Subcutaneous preadipocyte (primary cell): ENCODE measurements around the gene ELMO3. TPM values are rescaled to one million over a fixed set of nuclear protein-coding genes. Genes with fewer than 3 reads are reported as not detected.
A peak's percentile ranks its signal among the peaks of the same experiment; 100 is the strongest.

ENCODE experiments used
- small RNA-seq: library from RNA; depleted of rRNA; stranded (forward); fragments of <200 nt; gene quantifications from one replicate; pipeline ENCODE3, GENCODE V24; 2012
- total RNA-seq: library from RNA; depleted of rRNA; stranded (reverse); fragments of >200 nt; gene quantifications from 2 replicates; pipeline ENCODE4 v1.2.3, GENCODE V29; 2012

Gene ELMO3, protein sequence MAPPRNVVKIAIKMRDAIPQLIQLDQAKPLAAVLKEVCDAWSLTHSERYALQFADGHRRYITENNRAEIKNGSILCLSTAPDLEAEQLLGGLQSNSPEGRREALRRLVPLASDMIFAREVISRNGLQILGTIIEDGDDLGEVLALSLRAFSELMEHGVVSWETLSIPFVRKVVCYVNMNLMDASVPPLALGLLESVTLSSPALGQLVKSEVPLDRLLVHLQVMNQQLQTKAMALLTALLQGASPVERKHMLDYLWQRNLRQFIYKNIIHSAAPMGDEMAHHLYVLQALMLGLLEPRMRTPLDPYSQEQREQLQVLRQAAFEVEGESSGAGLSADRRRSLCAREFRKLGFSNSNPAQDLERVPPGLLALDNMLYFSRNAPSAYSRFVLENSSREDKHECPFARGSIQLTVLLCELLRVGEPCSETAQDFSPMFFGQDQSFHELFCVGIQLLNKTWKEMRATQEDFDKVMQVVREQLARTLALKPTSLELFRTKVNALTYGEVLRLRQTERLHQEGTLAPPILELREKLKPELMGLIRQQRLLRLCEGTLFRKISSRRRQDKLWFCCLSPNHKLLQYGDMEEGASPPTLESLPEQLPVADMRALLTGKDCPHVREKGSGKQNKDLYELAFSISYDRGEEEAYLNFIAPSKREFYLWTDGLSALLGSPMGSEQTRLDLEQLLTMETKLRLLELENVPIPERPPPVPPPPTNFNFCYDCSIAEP
- 0.37 and 0.59 TPM in 2 replicates for total RNA-seq

DNA sequence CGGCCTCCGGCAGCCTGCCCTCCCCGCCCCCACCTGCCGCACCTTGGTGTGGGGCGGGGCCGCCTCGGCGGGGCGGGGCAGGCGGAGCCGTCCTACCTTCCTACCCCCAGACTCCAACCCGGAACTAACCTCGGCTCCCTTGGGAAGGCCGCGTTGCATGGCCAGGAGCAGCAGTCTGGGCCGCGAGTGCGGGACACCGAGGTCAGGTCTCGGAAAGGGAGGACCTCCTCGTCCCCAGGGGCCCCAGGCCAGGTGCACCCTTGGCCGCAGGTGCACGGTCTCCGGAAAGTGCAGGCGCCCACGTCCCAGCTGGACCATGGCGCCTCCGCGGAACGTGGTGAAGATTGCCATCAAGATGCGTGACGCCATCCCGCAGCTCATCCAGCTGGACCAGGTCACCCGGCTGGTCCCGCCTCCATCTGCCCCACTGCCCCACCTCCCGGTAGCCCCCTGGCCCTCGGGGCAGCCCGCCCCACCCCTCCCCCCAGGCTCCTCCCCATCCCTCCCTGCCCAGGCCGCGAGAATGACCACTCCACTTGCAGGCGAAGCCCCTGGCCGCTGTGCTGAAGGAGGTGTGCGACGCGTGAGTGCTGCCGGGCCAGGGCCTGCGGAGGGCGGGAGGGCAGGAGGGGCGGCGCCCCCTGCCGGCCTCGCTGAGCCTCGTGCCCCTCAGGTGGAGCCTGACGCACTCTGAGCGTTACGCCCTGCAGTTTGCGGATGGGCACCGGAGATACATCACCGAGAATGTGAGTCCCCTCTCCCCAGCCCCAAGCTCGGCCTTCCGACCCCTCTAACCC lies at the start of gene ELMO3:
Gene ELMO3, plus strand, starts transcription at position 121 of the 797 bp plus-strand sequence. Its CDS starts 196 bp downstream, at position 317.

DNA sequence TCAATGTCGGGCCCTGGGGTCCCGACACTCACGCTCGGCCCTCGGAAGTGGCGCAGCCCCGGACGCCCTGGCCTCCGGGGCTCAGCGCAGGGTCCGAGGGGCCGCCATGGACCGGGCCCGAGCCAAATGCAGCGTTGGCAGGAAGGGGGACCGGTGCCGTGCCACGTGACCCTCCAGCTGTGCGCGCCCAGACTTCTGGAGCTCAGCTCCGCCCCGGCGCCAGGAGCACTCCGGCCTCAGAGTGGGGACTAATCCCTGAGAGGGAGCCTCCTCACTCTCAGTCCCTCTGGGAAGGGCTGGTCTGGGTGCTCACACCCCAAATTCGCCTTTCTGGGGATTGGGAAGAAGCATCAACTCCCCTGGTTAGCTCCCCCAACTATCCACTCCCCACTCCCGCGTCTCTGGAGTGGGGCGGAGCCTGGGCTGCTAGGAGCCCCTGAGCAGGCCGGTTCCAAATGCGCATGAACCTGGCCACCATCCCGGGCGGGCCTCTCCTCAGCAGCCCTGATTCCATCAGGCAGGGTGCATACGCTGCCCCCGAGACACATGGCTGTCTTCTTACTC lies 48.0 kb upstream of the ELMO3 start, which contains the start of gene B3GNT9:
Gene B3GNT9, minus strand, starts transcription at position 166 of the 564 bp plus-strand sequence. CDS start 513 bp downstream, outside the sequence.

DNA sequence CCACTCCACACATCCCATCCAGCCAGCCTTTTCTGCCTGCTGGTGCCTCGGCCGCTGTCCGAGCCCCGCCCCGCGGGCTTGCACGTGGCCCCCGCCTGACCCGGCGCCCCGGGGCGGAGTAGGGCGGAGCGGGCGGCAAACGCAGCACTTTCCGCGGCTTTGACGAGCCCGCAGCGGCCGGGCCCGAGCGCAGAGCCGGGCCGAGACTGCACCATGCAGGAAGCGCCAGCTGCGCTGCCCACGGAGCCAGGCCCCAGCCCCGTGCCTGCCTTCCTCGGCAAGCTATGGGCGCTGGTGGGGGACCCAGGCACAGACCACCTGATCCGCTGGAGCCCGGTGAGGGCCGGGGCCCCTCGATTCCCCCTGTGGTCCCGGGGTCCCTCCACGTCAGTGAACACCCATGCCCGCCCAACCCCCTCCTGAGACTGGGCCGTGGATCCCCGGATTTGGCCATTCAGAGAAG lies 34.3 kb upstream of the ELMO3 start, which contains the start of gene HSF4:
Gene HSF4, plus strand, starts transcription at position 147 of the 463 bp plus-strand sequence. Its CDS starts 67 bp downstream, at position 214.

DNA sequence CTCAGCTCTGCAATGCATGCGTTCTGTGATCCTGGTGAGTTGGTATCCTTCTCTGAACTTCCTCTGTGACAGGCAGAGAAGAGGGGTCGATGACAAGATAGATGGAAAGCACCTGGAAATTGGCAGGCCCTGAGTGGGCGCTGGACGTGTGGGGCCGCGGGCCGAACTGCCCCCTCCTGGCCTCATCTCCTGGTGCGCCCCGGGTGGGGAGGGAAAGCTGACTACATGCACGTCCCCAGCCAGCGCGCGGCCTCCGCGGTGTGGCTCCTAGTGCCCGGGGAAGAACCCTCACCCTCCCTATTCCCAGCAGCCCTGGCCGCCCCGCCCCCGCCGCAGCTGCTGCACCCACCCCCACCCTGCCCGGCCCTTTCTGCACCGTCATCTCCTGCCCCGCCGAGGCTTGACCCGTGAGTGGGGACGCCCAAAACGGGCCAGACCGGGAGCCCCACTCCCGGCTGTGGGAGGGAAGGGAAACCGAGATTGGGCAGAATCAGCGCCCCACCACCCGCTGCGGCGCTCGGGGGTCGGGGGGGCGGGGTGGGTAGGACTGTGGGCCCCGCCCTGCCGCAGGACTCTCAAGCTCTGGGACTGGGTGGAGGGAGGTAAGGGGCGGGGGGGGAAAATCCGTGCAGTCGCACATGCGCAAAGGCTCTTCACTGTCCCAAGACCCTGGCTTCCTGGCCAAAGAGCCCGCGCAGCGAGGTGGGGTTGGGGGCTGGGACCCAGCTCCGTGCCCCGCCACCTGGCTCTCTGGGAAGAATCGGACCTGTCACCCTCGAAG lies 28.6 kb upstream of the ELMO3 start, which contains the start of gene NOL3:
Gene NOL3, plus strand, starts transcription at position 371 of the 781 bp plus-strand sequence.

DNA sequence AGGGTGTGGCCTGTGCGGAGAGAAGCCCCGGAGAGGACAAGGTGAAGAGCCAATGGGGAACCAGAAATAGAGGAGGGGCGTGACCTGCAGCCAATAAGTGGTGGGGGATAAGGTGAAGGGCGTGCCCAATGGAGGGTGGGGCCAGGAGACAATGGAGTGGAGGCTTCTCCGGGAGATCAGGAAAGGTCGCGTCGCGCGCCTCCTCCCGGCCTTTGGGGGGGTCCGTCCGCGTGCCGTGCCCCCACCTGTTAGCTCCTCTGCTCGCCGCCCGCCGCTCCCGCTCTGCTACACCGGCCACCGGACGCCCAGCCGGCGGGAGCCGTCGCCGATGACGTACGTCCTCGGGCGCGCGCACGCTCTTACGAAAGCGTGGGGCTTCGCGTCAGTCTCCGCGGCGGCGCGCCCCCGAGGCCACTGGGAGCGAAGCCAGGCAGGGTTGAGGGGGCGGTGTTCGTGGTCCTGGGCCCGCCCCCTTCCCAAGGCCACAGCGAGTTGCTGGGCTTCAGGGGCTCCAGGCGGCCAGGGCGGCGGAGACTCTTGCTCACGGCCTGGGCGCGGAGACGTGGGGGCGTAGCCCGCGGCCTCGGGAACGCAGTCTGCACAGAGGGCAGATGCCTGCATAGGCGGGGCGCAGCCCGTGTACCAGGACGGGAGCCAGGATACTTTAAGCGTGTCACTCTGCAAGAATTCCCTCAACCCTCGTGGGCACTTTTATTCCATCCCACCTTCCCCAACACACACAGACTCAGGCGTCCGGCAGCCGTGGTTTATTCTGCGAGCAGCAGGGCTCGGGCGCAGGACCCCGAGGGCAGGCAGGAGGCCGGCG lies 15.1 kb upstream of the ELMO3 start, which contains the start of gene MATCAP1:
Gene MATCAP1, minus strand, starts transcription at position 337 of the 826 bp plus-strand sequence. CDS start 3,353 bp downstream, outside the sequence.

DNA sequence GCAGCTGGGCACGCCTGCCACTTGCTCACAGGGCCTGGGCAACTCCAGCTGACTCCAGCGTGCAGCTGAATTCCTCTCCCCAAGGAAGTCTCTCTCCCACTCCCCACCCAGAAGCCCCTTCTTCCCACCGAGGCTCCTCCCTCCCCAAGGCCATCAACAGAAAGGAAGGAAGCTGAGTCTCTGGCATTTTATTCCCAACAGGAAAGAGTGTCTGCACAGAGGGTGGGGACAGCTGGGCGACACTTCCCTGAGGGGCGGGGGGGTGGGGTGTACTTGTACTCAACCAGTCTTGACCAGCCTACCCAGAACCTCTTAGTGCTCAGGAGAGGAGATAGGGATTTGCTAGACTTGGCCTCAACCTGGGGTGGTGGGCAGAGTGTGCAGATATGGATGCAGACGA lies 8.9 kb upstream of the ELMO3 start, which contains the start of gene EXOC3L1:
Gene EXOC3L1, minus strand, starts transcription at position 96 of the 400 bp plus-strand sequence. CDS start 460 bp downstream, outside the sequence.

DNA sequence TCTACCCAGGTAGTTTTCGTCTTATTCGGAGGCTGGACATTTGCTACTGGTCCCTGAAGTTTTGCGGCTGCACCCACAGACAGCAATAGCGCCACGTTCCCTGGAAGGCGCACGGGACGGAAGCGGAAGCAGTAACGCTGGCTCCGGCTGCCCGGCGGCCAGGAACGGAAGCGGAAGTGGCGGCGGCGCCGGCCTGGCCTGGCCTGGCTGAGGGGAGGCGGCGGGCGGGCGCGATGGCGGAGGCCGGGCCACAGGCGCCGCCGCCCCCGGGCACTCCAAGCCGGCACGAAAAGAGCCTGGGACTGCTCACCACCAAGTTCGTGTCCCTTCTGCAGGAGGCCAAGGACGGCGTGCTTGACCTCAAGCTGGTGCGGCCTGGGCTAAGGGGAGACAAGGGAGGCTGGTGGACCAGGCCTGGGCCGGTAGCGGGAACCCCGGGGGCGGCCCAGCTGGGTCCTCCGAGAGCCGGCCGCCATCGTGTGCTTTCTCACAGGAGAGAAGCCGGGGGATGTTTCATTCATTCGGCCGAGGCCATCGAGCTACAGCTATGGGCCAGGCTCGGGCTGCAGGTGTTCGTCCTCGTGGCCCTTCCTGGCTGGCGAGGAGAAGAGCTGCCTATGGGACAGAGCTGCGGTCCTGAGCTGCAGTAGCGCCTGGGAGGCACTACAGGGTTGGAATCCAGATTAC lies 6.8 kb upstream of the ELMO3 start, which contains the start of gene E2F4:
Gene E2F4, plus strand, starts transcription at position 161 of the 687 bp plus-strand sequence. Its CDS starts 73 bp downstream, at position 234.

DNA sequence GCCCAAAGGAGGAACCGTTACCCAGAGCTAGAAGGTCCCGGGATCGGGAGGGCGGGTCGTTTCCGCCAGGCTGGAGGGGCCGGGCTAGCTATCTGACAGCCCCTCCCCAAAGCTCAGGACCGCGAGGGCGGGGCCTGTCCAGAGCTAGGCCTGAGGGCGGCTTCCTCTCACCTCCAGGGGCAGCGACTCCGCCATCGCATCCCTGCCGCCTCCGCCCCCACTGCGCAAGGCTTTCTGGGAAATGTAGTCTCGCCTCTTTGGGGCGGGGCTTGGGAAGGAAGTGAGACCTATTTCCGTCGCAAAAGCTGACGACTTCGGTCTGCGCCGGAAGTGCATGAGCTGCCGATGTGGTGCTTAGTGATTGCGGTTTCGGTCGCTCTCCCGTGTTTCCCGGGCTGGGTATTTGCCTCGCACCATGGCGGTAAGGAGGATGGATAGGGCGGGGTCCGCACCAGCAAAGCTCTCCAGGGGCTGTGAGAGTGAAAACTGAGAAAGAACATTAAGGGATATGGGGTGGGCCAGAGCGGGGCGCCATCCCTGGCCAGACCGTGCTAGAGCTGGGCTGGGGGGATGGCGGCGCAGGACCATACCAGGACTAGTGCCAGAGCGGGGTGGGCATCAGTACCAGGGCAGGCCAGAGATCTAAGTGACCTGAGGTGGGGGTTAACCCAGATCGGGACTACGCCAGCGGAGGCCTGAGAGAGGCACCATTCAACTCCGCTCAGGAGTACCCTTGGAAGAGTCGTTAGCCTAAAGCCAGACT lies 28.1 kb downstream of the ELMO3 start, which contains the start of gene TMEM208:
Gene TMEM208, plus strand, starts transcription at position 327 of the 763 bp plus-strand sequence. Its CDS starts 89 bp downstream, at position 416.

DNA sequence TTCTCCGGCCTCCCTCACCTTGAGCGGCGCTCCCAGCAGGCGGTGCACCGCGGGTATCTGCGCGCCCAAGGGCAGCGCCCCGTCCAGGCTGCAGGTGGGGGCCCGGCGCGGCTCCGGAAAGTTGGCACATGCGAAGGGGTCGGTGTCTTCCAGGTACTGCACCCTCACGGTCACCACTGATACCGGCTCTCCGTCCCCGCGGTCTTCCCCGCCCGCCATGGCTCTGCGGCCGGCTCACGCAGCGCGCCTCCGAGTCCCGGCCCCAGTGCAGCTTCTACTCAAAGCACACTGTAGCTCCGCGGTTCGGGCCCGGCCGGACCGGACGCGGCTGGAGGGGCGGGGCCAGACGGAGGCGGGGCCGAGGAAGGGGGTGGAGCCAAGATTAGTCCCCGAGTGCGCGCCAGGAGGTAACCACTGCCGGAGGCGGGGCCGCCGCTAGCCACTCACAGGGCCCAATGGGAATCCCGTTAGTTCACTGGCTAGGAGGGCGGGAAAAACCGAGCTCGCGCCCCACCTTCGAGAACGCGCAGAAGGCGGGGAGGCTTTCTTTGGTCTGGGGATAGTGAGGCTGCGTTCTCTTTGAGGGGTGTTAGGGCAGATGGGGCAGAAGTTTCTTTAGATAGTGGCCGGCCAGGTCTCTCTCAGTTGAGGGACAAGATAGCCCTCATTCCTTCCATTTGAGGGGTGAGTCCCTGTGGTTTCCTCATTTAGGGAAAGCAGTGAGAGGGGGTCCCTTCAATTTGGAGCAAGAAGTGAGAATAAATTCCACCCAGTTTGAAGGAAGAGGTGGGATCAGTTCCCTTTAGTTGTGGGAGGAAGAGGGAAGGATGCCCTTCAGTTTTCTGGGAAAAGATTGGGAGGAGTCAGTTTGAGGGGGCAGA lies 48.5 kb downstream of the ELMO3 start, which contains the start of gene FHOD1:
Gene FHOD1, minus strand, starts transcription at position 290 of the 881 bp plus-strand sequence. Its CDS starts 71 bp downstream, at position 219.

DNA sequence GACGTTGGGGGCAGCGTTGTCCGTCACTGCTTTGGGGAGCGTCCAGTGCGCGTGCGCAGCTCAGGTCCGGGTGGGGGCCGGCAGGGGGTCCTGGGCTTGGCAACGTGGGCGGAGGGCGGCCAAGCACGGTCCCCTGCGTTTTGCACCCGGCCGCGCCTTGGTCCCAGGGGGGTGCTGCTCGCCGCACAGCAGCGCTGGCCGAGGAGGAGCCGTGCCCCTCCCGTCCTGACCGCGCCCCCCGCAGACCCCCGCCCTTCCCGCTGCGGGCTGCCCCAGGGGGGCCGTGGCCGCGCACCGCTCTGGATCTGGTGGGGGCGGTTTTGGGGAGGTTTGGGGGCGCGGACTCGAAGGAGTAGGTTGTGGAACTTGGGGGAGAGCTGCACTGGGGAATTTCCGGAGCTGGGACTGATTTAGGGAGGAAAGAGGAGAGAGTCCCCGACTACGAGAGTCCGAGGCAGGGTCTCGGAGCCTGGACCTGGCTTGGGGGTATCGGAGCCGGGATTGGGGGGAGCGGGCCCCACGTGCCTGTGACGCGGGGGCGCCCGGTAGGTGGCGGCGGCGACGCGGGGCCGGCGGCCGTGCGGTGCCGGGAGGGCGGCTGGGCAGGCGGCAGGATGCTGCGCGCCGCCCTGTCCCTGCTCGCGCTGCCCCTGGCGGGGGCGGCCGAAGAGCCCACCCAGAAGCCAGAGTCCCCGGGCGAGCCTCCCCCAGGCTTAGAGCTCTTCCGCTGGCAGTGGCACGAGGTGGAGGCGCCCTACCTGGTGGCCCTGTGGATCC lies 49.7 kb downstream of the ELMO3 start, which contains the start of gene SLC9A5:
Gene SLC9A5, plus strand, starts transcription at position 579 of the 777 bp plus-strand sequence. Its CDS starts 36 bp downstream, at position 615.

Small RNA genes within 50 kb of the gene (small RNA-seq; reads per million reads assigned to genes)
- 1.4 reads per million, percentile 69 among the genes with 10 or more reads in this experiment for gene MIR328

Other genes with a start within 250 kb of the ELMO3 start
- gene CES3, start 237.9 kb upstream of the ELMO3 start, total RNA-seq: under 0.01 TPM in 2 replicates
- 1.1 and 1.4 TPM in 2 replicates for gene CES4A, start 210.5 kb upstream of the ELMO3 start, total RNA-seq
- gene CBFB, start 170.0 kb upstream of the ELMO3 start, total RNA-seq: 49.2 and 85.2 TPM in 2 replicates
- 11.4 and 14.9 TPM in 2 replicates for gene PHAF1, start 89.2 kb upstream of the ELMO3 start, total RNA-seq
- 15.4 and 23.1 TPM in 2 replicates for gene B3GNT9, start 48.1 kb upstream of the ELMO3 start, total RNA-seq
- gene TRADD, start 39.2 kb upstream of the ELMO3 start, total RNA-seq: 12.1 and 14.7 TPM in 2 replicates
- 10.8 and 19.5 TPM in 2 replicates for gene FBXL8, start 39.2 kb upstream of the ELMO3 start, total RNA-seq
- gene HSF4, start 34.4 kb upstream of the ELMO3 start, total RNA-seq: 2.7 and 6.2 TPM in 2 replicates
- gene NOL3, start 28.6 kb upstream of the ELMO3 start, total RNA-seq: 5.9 and 7.3 TPM in 2 replicates
- 12.9 and 17.8 TPM in 2 replicates for gene MATCAP1, start 15.2 kb upstream of the ELMO3 start, total RNA-seq
- gene EXOC3L1, start 9.0 kb upstream of the ELMO3 start, total RNA-seq: not detected in 2 replicates
- 68.3 and 88.0 TPM in 2 replicates for gene E2F4, start 7.0 kb upstream of the ELMO3 start, total RNA-seq
- 17.8 and 25.4 TPM in 2 replicates for gene TMEM208, start 28.0 kb downstream of the ELMO3 start, total RNA-seq
- 31.6 and 50.6 TPM in 2 replicates for gene FHOD1, start 48.4 kb downstream of the ELMO3 start, total RNA-seq
- 1.1 and 2.5 TPM in 2 replicates for gene SLC9A5, start 49.8 kb downstream of the ELMO3 start, total RNA-seq
- gene PLEKHG4, start 80.4 kb downstream of the ELMO3 start, total RNA-seq: 63.2 and 69.0 TPM in 2 replicates
- not detected in 2 replicates for gene KCTD19, start 127.6 kb downstream of the ELMO3 start, total RNA-seq
- gene LRRC36, start 127.7 kb downstream of the ELMO3 start, total RNA-seq: not detected in 2 replicates
- gene TPPP3, start 194.4 kb downstream of the ELMO3 start, total RNA-seq: 0.37 and 0.98 TPM in 2 replicates
- 9.2 and 9.8 TPM in 2 replicates for gene ZDHHC1, start 217.3 kb downstream of the ELMO3 start, total RNA-seq
- gene HSD11B2, start 232.0 kb downstream of the ELMO3 start, total RNA-seq: 0.59 TPM in 1 of 2 replicates, not detected in the other